ENCODE results near the gene ZSCAN4.

Gene ZSCAN4

GRCh38 chr19:57655443-57655842, 13.3 kb upstream of the ZSCAN4 start:
- Histone ChIP-seq H3K27me3 (ENCODE audit: insufficient read depth, low read depth) (no peaks in the 10 kb centered on the region), H4K20me1 (ENCODE audit: insufficient read depth) (no peaks in the 10 kb centered on the region), H3K4me1 (ENCODE audit: low read depth, poor library complexity, severe bottlenecking) (no peaks in the 10 kb centered on the region), H3K4me3 (IDR thresholded peaks at IDR 0.05; ENCODE audit: insufficient read depth, low read depth, low read length) (no peak overlapping the region), H3K9ac (no peak overlapping the region), H3K4me2 (no peak overlapping the region), H2AFZ (ENCODE audit: low read depth) (no peak overlapping the region), H3K79me2 (ENCODE audit: insufficient read depth, low read depth) (no peaks in the 10 kb centered on the region), H3K36me3 (ENCODE audit: insufficient read depth) (no peaks in the 10 kb centered on the region), H3K27ac (no peak overlapping the region)
- TF ChIP-seq CTCF (conservative IDR thresholded peaks at IDR 0.05; ENCODE audit: low read depth, low read length) = no peak

GRCh38 chr19:57656346-57656745, 12.4 kb upstream of the ZSCAN4 start:
- Histone ChIP-seq H3K79me2 (ENCODE audit: insufficient read depth, low read depth) (no peaks in the 10 kb centered on the region), H3K4me1 (ENCODE audit: low read depth, poor library complexity, severe bottlenecking) (no peaks in the 10 kb centered on the region), H3K27ac (no peak overlapping the region), H3K4me3 (IDR thresholded peaks at IDR 0.05; ENCODE audit: insufficient read depth, low read depth, low read length) (no peak overlapping the region), H3K4me2 (no peak overlapping the region), H3K36me3 (ENCODE audit: insufficient read depth) (no peaks in the 10 kb centered on the region), H2AFZ (ENCODE audit: low read depth) (no peak overlapping the region), H3K9ac (no peak overlapping the region), H3K27me3 (ENCODE audit: insufficient read depth, low read depth) (no peaks in the 10 kb centered on the region), H4K20me1 (ENCODE audit: insufficient read depth) (no peaks in the 10 kb centered on the region)
- TF ChIP-seq CTCF (conservative IDR thresholded peaks at IDR 0.05; ENCODE audit: low read depth, low read length) = no peak

GRCh38 chr19:57664269-57665127, 4.2 kb upstream of the ZSCAN4 start:
- H2AFZ ChIP-seq (ENCODE audit: low read depth) = no peak overlapping the region
- no peak overlapping the region for H3K9ac ChIP-seq
- no peak overlapping the region for H3K27ac ChIP-seq
- H3K4me3 ChIP-seq (IDR thresholded peaks at IDR 0.05; ENCODE audit: insufficient read depth, low read depth, low read length) = no peak overlapping the region
- no peak for TF ChIP-seq CTCF (conservative IDR thresholded peaks at IDR 0.05; ENCODE audit: low read depth, low read length)
- no peaks in the 10 kb centered on the region for H3K36me3 ChIP-seq (ENCODE audit: insufficient read depth)
- no peaks in the 10 kb centered on the region for H4K20me1 ChIP-seq (ENCODE audit: insufficient read depth)
- no peaks in the 10 kb centered on the region for H3K27me3 ChIP-seq (ENCODE audit: insufficient read depth, low read depth)
- H3K4me2 ChIP-seq = no peak overlapping the region
- no peaks in the 10 kb centered on the region for H3K4me1 ChIP-seq (ENCODE audit: low read depth, poor library complexity, severe bottlenecking)
- no peaks in the 10 kb centered on the region for H3K79me2 ChIP-seq (ENCODE audit: insufficient read depth, low read depth)

- Histone ChIP-seq H3K4me3 (IDR thresholded peaks at IDR 0.05; ENCODE audit: insufficient read depth, low read depth, low read length) (no peak overlapping the region), H3K79me2 (ENCODE audit: insufficient read depth, low read depth) (no peaks in the 10 kb centered on the region), H2AFZ (ENCODE audit: low read depth) (no peak overlapping the region), H3K36me3 (ENCODE audit: insufficient read depth) (no peaks in the 10 kb centered on the region), H4K20me1 (ENCODE audit: insufficient read depth) (no peaks in the 10 kb centered on the region), H3K27ac (no peak overlapping the region), H3K27me3 (ENCODE audit: insufficient read depth, low read depth) (no peaks in the 10 kb centered on the region), H3K4me1 (ENCODE audit: low read depth, poor library complexity, severe bottlenecking) (no peaks in the 10 kb centered on the region), H3K4me2 (no peak overlapping the region), H3K9ac (no peak overlapping the region)
- no peak for TF ChIP-seq CTCF (conservative IDR thresholded peaks at IDR 0.05; ENCODE audit: low read depth, low read length)
Measured at GRCh38 chr19:57665261-57665806, 3.4 kb upstream of the ZSCAN4 start.

Measured in KMS-11 (cell line).